Lung (tissue), 12 donors: ENCODE data around the gene STRN4. TPM values are rescaled to one million over a fixed set of nuclear protein-coding genes. Genes with fewer than 3 reads are reported as not detected.

Experiments
- ATAC-seq: fragments of 200-7000 bp; cut with Tn5 transposase; one replicate; pipeline ENCODE4 v1.9.1; 2020; ENCODE audit warnings: moderate number of reproducible peaks; ENCODE audit not compliant: insufficient read depth, low FRiP score
- DNase-seq, 3 donors: peaks; one replicate each; pipeline ENCODE4 v3.0.0-alpha.2; 2013 to 2017
- H3K27ac ChIP-seq, 2 donors: one replicate each; pipeline ENCODE4 v1.5.1; 2013; ENCODE audit warnings: mild to moderate bottlenecking in 2 of 2, moderate library complexity in 2 of 2, control low read depth in 1 of 2, inconsistent platforms in 1 of 2, low read depth in 1 of 2, low read length in 1 of 2
- H3K27me3 ChIP-seq, 3 donors: one replicate each; pipeline ENCODE4 v1.5.1; 2013; ENCODE audit warnings: low read length in 2 of 3; ENCODE audit not compliant: control insufficient read depth in 3 of 3, insufficient read depth in 3 of 3
- H3K36me3 ChIP-seq, 4 donors: one replicate each; pipeline ENCODE4 v1.5.1; 2013; ENCODE audit warnings: low read length in 4 of 4, mild to moderate bottlenecking in 1 of 4, moderate library complexity in 1 of 4; ENCODE audit not compliant: control insufficient read depth in 4 of 4, insufficient read depth in 4 of 4
- H3K4me1 ChIP-seq, 5 donors: one replicate each; pipeline ENCODE4 v1.5.1; 2013; ENCODE audit warnings: low read length in 5 of 5, mild to moderate bottlenecking in 2 of 5, moderate library complexity in 1 of 5; ENCODE audit not compliant: control insufficient read depth in 5 of 5, insufficient read depth in 5 of 5
- H3K4me3 ChIP-seq: one replicate; pipeline ENCODE4 v1.5.1; 2013; ENCODE audit warnings: mild to moderate bottlenecking, control low read depth, moderate library complexity
- H3K9ac ChIP-seq, 2 donors: one replicate each; pipeline ENCODE4 v1.5.1; 2013; ENCODE audit warnings: low read length in 2 of 2, control low read depth in 1 of 2; ENCODE audit not compliant: insufficient read depth in 1 of 2
- H3K9me3 ChIP-seq, 4 donors: one replicate each; pipeline ENCODE4 v1.5.1; 2013; ENCODE audit warnings: low read length in 3 of 4, mild to moderate bottlenecking in 1 of 4, moderate library complexity in 1 of 4; ENCODE audit not compliant: control insufficient read depth in 4 of 4, insufficient read depth in 3 of 4
- WGBS, 2 donors: extraction: QIAGEN DNeasy Blood & Tissue Kit; methylation state at CpG; one replicate each; pipeline ENCODE4 v1.1.7; 2013; 5-methylcytosine and 5-hydroxymethylcytosine counted together
- polyA plus RNA-seq, 2 donors: library from polyadenylated mRNA; stranded (reverse); fragments of 200-250 nt; gene quantifications; one replicate each; pipeline ENCODE4 v1.2.1, GENCODE V29; 2013
- total RNA-seq, 2 donors: library from RNA; depleted of rRNA in 1 of 2; stranded (reverse); fragments of >200 nt in 1 of 2; gene quantifications; one replicate each; pipeline ENCODE4 v1.2.1, GENCODE V29; 2014 to 2021
- TF ChIP-seq, protein P1 (sequence below): IDR thresholded peaks from 2 replicates; pipeline ENCODE4 v1.5.1; 2012; ENCODE audit warnings: mild to moderate bottlenecking; ENCODE audit errors: control extremely low read depth, extremely low read depth
- donor health status: control.
- donor health status: control.
- donor health status: Bipolar disorder and iron deficiency.
- donor health status: healthy.
- donor health status: DM: yes; HTN: yes; CAD: no.

Gene STRN4
- total and polyA plus RNA-seq, 4 donors: 71.6 to 86.8 (median 79.2) TPM

DNA sequence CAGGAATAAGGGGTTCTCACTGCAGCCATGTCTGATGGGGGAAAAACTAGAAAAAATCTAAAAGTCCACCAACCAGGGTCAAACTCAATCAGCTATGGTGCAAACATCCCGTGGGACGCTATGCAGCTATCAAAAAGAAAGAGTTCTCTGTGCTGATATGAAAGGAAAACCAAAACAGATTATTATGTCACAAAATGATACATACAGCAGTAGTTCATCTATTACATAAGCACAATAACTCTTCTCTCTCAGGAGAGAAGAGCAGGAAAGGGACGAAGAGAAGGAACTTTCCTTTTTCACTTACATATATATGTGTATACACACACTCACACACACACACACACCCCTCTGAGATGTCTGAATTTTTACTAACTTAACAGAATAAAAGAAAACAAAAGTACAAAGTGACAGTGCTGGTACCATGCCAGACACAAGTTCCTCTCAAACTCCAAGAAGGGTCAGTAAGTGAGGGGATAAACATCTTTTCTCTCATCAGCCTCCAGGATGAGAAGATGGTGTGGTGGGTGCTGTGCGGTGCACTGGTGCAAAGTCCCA, 3.2 kb downstream of the STRN4 start:
- Histone ChIP-seq H3K27me3 (no peaks in the 10 kb centered on the region), H3K4me1 (peaks cover 6 to 47% (median 16%) of the 10 kb centered on the region in 5 donors), H3K36me3 (peaks cover 0 to 13% (median 3%) of the 10 kb centered on the region in 4 donors), H3K27ac (no peak overlapping the region), H3K4me3 (no peak overlapping the region), H3K9me3 (no peaks in the 10 kb centered on the region), H3K9ac (no peak overlapping the region)
- no peak for ATAC-seq
- WGBS, 2 donors: 66 to 67% methylated on average over 4 of the region's 4 CpGs
- peak in 1 of 3 donors; percentile 53 for DNase-seq
- TF ChIP-seq, protein P1, sequence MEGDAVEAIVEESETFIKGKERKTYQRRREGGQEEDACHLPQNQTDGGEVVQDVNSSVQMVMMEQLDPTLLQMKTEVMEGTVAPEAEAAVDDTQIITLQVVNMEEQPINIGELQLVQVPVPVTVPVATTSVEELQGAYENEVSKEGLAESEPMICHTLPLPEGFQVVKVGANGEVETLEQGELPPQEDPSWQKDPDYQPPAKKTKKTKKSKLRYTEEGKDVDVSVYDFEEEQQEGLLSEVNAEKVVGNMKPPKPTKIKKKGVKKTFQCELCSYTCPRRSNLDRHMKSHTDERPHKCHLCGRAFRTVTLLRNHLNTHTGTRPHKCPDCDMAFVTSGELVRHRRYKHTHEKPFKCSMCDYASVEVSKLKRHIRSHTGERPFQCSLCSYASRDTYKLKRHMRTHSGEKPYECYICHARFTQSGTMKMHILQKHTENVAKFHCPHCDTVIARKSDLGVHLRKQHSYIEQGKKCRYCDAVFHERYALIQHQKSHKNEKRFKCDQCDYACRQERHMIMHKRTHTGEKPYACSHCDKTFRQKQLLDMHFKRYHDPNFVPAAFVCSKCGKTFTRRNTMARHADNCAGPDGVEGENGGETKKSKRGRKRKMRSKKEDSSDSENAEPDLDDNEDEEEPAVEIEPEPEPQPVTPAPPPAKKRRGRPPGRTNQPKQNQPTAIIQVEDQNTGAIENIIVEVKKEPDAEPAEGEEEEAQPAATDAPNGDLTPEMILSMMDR: no peak

GRCh38 chr19:46741447-46741846, 4.8 kb downstream of the STRN4 start:
- no peak for DNase-seq
- Histone ChIP-seq H3K4me1 (peaks cover 9 to 48% (median 24%) of the 10 kb centered on the region in 5 donors), H3K9me3 (no peaks in the 10 kb centered on the region)

GRCh38 chr19:46739290-46739771, 6.9 kb downstream of the STRN4 start:
- H3K9ac ChIP-seq: no peak overlapping the region
- H3K36me3 ChIP-seq: peaks cover 0 to 28% (median 11%) of the 10 kb centered on the region in 4 donors
- H3K27me3 ChIP-seq: no peaks in the 10 kb centered on the region
- H3K9me3 ChIP-seq: no peaks in the 10 kb centered on the region
- 71 to 83% methylated on average over 14 of the region's 14 CpGs for WGBS, 2 donors
- H3K27ac ChIP-seq: peak overlapping the region; percentile 40 to 58
- ATAC-seq: no peak
- H3K4me1 ChIP-seq: peaks cover 3 to 40% (median 16%) of the 10 kb centered on the region in 5 donors
- TF ChIP-seq, protein P1: no peak
- no peak overlapping the region for H3K4me3 ChIP-seq
- peak; percentile 88 to 92 (median 89) for DNase-seq

More at GRCh38 chr19:46741447-46741846, 4.8 kb downstream of the STRN4 start:
- H3K4me3 ChIP-seq: no peak overlapping the region
- TF ChIP-seq, protein P1: no peak
- no peaks in the 10 kb centered on the region for H3K27me3 ChIP-seq
- WGBS, 2 donors: 87 to 88% methylated on average over 17 of the region's 17 CpGs
- H3K27ac ChIP-seq: no peak overlapping the region
- no peak overlapping the region for H3K9ac ChIP-seq
- peaks cover 0 to 27% (median 8%) of the 10 kb centered on the region in 4 donors for H3K36me3 ChIP-seq
- no peak for ATAC-seq
